Mesenchymal stem cell (in vitro differentiated cells and primary cell): Measurements from ENCODE around the gene UQCRHL.

ENCODE experiments used
- DNase-seq: peaks from one replicate; pipeline ENCODE4 v3.0.0-alpha.2; 2013
- H2AFZ ChIP-seq: one replicate; pipeline ENCODE4 v1.6.1; 2013; ENCODE audit warnings: low read depth, mild to moderate bottlenecking, control low read depth, inconsistent platforms, low read length, moderate library complexity
- H2AK5ac ChIP-seq: 2 replicates; pipeline ENCODE4 v1.6.1; 2013; ENCODE audit warnings: low read length, moderate library complexity, mild to moderate bottlenecking, inconsistent platforms; ENCODE audit not compliant: severe bottlenecking
- H2BK120ac ChIP-seq: one replicate; pipeline ENCODE4 v1.6.1; 2013; ENCODE audit warnings: low read depth, mild to moderate bottlenecking, inconsistent platforms, low read length, moderate library complexity
- H2BK12ac ChIP-seq, 2 experiments: one replicate each; pipeline ENCODE4 v1.6.1; 2013; ENCODE audit warnings: inconsistent platforms in 2 of 2, low read length in 2 of 2, mild to moderate bottlenecking in 2 of 2, moderate library complexity in 2 of 2, control low read depth in 1 of 2
- H2BK15ac ChIP-seq: one replicate; pipeline ENCODE4 v1.6.1; 2013; ENCODE audit warnings: mild to moderate bottlenecking, low read depth, inconsistent platforms; ENCODE audit not compliant: poor library complexity, severe bottlenecking
- H2BK5ac ChIP-seq: 2 replicates; pipeline ENCODE4 v1.6.1; 2013; ENCODE audit warnings: low read depth, mild to moderate bottlenecking, low read length, control low read depth, inconsistent platforms; ENCODE audit not compliant: poor library complexity, severe bottlenecking
- H3K14ac ChIP-seq, 2 experiments: one replicate each; pipeline ENCODE4 v1.6.1; 2013; ENCODE audit warnings: inconsistent platforms in 2 of 2, low read length in 2 of 2, control low read depth in 1 of 2, mild to moderate bottlenecking in 1 of 2, moderate library complexity in 1 of 2
- H3K18ac ChIP-seq, 2 experiments: one replicate each; pipeline ENCODE4 v1.6.1; 2013; ENCODE audit warnings: inconsistent platforms in 2 of 2, low read length in 2 of 2, control low read depth in 1 of 2, low read depth in 1 of 2, mild to moderate bottlenecking in 1 of 2
- H3K23ac ChIP-seq, 2 experiments: one replicate each; pipeline ENCODE4 v1.6.1; 2013; ENCODE audit warnings: inconsistent platforms in 2 of 2, low read length in 2 of 2, mild to moderate bottlenecking in 2 of 2, moderate library complexity in 2 of 2, control low read depth in 1 of 2
- H3K27ac ChIP-seq: 2 replicates; pipeline ENCODE4 v1.5.1; 2013; ENCODE audit warnings: mild to moderate bottlenecking, moderate library complexity, low read length, control low read depth, inconsistent platforms; ENCODE audit not compliant: poor library complexity, severe bottlenecking
- H3K27me3 ChIP-seq, 2 experiments: 2 replicates each; pipeline versions ENCODE4 v1.6.1 to v1.7.0; 2013; ENCODE audit warnings: low read length in 2 of 2, mild to moderate bottlenecking in 2 of 2, moderate library complexity in 2 of 2, control low read depth in 1 of 2, inconsistent platforms in 1 of 2; ENCODE audit not compliant: control insufficient read depth in 1 of 2, insufficient read depth in 1 of 2
- H3K36me3 ChIP-seq, 2 experiments: 2 replicates each; pipeline versions ENCODE4 v1.6.1 to v1.7.0; 2013; ENCODE audit warnings: low read length in 2 of 2, control low read depth in 1 of 2, inconsistent platforms in 1 of 2, low read depth in 1 of 2, mild to moderate bottlenecking in 1 of 2; ENCODE audit not compliant: insufficient read depth in 2 of 2, control insufficient read depth in 1 of 2
- H3K4ac ChIP-seq, 2 experiments: one replicate each; pipeline ENCODE4 v1.6.1; 2013; ENCODE audit warnings: inconsistent platforms in 2 of 2, low read length in 2 of 2, mild to moderate bottlenecking in 2 of 2, moderate library complexity in 2 of 2, control low read depth in 1 of 2, low read depth in 1 of 2
- H3K4me1 ChIP-seq: 2 replicates; pipeline ENCODE4 v1.6.1; 2013; ENCODE audit warnings: low read depth, low read length, control low read depth; ENCODE audit not compliant: control insufficient read depth, insufficient read depth
- H3K4me2 ChIP-seq: 2 replicates; pipeline ENCODE4 v1.6.1; 2013; ENCODE audit warnings: low read length, mild to moderate bottlenecking, inconsistent platforms; ENCODE audit not compliant: poor library complexity, severe bottlenecking
- H3K4me3 ChIP-seq, 2 experiments: 2 replicates each; pipeline versions ENCODE4 v1.5.1 to v1.7.0; 2013; ENCODE audit warnings: low read length in 2 of 2, mild to moderate bottlenecking in 2 of 2, control low read depth in 1 of 2, low read depth in 1 of 2; ENCODE audit not compliant: insufficient read depth in 1 of 2
- H3K79me1 ChIP-seq: replicated peaks from 2 replicates; pipeline ENCODE4 v1.6.1; 2013; ENCODE audit warnings: mild to moderate bottlenecking, control low read depth, low read length, inconsistent platforms; ENCODE audit not compliant: poor library complexity, severe bottlenecking
- H3K9ac ChIP-seq: 2 replicates; pipeline ENCODE4 v1.7.0; 2013; ENCODE audit warnings: mild to moderate bottlenecking, low read length, moderate library complexity
- H3K9me3 ChIP-seq: 2 replicates; pipeline ENCODE4 v1.7.0; 2013; ENCODE audit warnings: mild to moderate bottlenecking, low read length; ENCODE audit not compliant: control insufficient read depth
- H4K8ac ChIP-seq: one replicate; pipeline ENCODE4 v1.6.1; 2013; ENCODE audit warnings: inconsistent platforms, mild to moderate bottlenecking, low read length, moderate library complexity
- H4K91ac ChIP-seq: one replicate; pipeline ENCODE4 v1.6.1; 2013; ENCODE audit warnings: mild to moderate bottlenecking, low read length, inconsistent platforms
- WGBS: methylation state at CpG from one replicate; pipeline ENCODE4 v1.1.7; 2013; ENCODE audit warnings: mixed read lengths; 5-methylcytosine and 5-hydroxymethylcytosine counted together

The UQCRHL gene

GRCh38 chr1:15799004-15799867, 8.2 kb downstream of the UQCRHL start:
- Histone ChIP-seq H3K4me2 (peak overlapping the region; percentile 26), H3K36me3 (no peaks in the 10 kb centered on the region), H3K4ac (peak overlapping the region; percentile 14 to 16), H3K27me3 (no peaks in the 10 kb centered on the region), H2AK5ac (peak overlapping the region; percentile 86), H2BK12ac (peak overlapping the region; percentile 55 to 96), H3K4me3 (peak overlapping the region in 1 of 2 experiments; percentile 1), H3K23ac (no peak overlapping the region), H2BK15ac (no peak overlapping the region), H3K27ac (peak overlapping the region; percentile 95), H2AFZ (no peak overlapping the region), H3K14ac (no peak overlapping the region), H2BK5ac (peak overlapping the region; percentile 51), H4K8ac (peak overlapping the region; percentile 66), H3K79me1 (no peaks in the 10 kb centered on the region), H3K18ac (peak overlapping the region; percentile 74 to 89), H2BK120ac (peak overlapping the region; percentile 46), H4K91ac (peak overlapping the region; percentile 89), H3K4me1 (peaks cover 38% of the 10 kb centered on the region), H3K9ac (peak overlapping the region; percentile 58), H3K9me3 (no peaks in the 10 kb centered on the region)
- DNase-seq: peak; percentile 99
- WGBS: 25% methylated on average over 7 of the region's 9 CpGs

GRCh38 chr1:15797614-15798390, 9.6 kb downstream of the UQCRHL start:
- Histone ChIP-seq H3K9ac (peak overlapping the region; percentile 11), H3K18ac (peak overlapping the region; percentile 24 to 41), H3K27ac (peak overlapping the region; percentile 3), H2BK12ac (peak overlapping the region; percentile 65 to 66), H4K8ac (peak overlapping the region; percentile 7), H3K4ac (peak overlapping the region; percentile 52 to 84), H2BK120ac (peak overlapping the region; percentile 71), H3K4me1 (peaks cover 38% of the 10 kb centered on the region), H3K27me3 (no peaks in the 10 kb centered on the region), H3K9me3 (no peaks in the 10 kb centered on the region), H3K4me3 (no peak overlapping the region), H2AK5ac (peak overlapping the region; percentile 69), H3K14ac (no peak overlapping the region), H2BK15ac (peak overlapping the region; percentile 57), H4K91ac (peak overlapping the region; percentile 83), H3K79me1 (no peaks in the 10 kb centered on the region), H3K4me2 (no peak overlapping the region), H2AFZ (no peak overlapping the region), H3K23ac (no peak overlapping the region), H3K36me3 (no peaks in the 10 kb centered on the region), H2BK5ac (no peak overlapping the region)
- peak; percentile 40 for DNase-seq
- WGBS: 87% methylated on average over 13 of the region's 14 CpGs

- peak overlapping the region; percentile 81 for H3K27ac ChIP-seq
- peak overlapping the region; percentile 58 for H3K9ac ChIP-seq
- peak overlapping the region; percentile 57 for H2BK5ac ChIP-seq
- H2BK12ac ChIP-seq: peak overlapping the region; percentile 51 to 87
- peaks cover 37% of the 10 kb centered on the region for H3K4me1 ChIP-seq
- no peak overlapping the region for H3K14ac ChIP-seq
- no peak overlapping the region for H4K8ac ChIP-seq
- H2BK120ac ChIP-seq: peak overlapping the region; percentile 89
- no peak for DNase-seq
- no peak overlapping the region for H2BK15ac ChIP-seq
- no peaks in the 10 kb centered on the region for H3K9me3 ChIP-seq
- no peak overlapping the region for H3K4ac ChIP-seq
- H4K91ac ChIP-seq: no peak overlapping the region
- no peak overlapping the region for H3K4me2 ChIP-seq
- peak overlapping the region; percentile 73 for H2AK5ac ChIP-seq
- WGBS: 86% methylated on average over 2 of the region's 2 CpGs
- no peak overlapping the region for H2AFZ ChIP-seq
- H3K18ac ChIP-seq: peak overlapping the region; percentile 31 to 81
- no peak overlapping the region for H3K4me3 ChIP-seq
- H3K79me1 ChIP-seq: no peaks in the 10 kb centered on the region
- H3K36me3 ChIP-seq: no peaks in the 10 kb centered on the region
- no peaks in the 10 kb centered on the region for H3K27me3 ChIP-seq
- H3K23ac ChIP-seq: no peak overlapping the region
Measured at GRCh38 chr1:15796086-15796462, 11.4 kb downstream of the UQCRHL start.
